A549 (cell line): ENCODE measurements around the gene HOXA10.

Experiments
- BHLHE40 ChIP-seq: IDR thresholded peaks from 2 replicates; pipeline ENCODE4 v1.6.1; 2012; ENCODE audit warnings: low read depth, low read length, inconsistent platforms
- CEBPB ChIP-seq, 2 experiments: fragments of >200 bp in 1 of 2; sonication (Bioruptor Twin) in 1 of 2; formaldehyde crosslinking in 1 of 2; IDR thresholded peaks; 2 replicates each; pipeline ENCODE4 v1.6.1; 2012 to 2016
- CHD2 ChIP-seq: fragments of 150-350 bp; IDR thresholded peaks from 2 replicates; pipeline ENCODE4 v1.6.1; 2014; ENCODE audit warnings: low read length; ENCODE audit not compliant: partially characterized antibody
- CTCF ChIP-seq: fragments of >200 bp; sonication (Bioruptor Twin); formaldehyde crosslinking; IDR thresholded peaks from 3 replicates; pipeline ENCODE4 v1.5.1; 2016
- EP300 ChIP-seq, 2 experiments: fragments of >200 bp; sonication (Bioruptor Twin); formaldehyde crosslinking; IDR thresholded peaks; 2 replicates in 1 of 2; 3 replicates in 1 of 2; pipeline ENCODE4 v1.6.1; 2016 to 2017
- KDM1A ChIP-seq: fragments of 200-600 bp; sonication (generic); IDR thresholded peaks from 2 replicates; pipeline ENCODE4 v1.6.1; 2016; ENCODE audit warnings: low read depth, mild to moderate bottlenecking
- MAX ChIP-seq: IDR thresholded peaks from 2 replicates; pipeline ENCODE4 v1.6.1; 2012
- MYC ChIP-seq: IDR thresholded peaks from 2 replicates; pipeline ENCODE4 v1.6.1; 2012; ENCODE audit warnings: mild to moderate bottlenecking, inconsistent platforms, low read length, improper control_type of control experiment, borderline replicate concordance
- POLR2A ChIP-seq: IDR thresholded peaks from 2 replicates; pipeline ENCODE4 v1.6.1; 2012; ENCODE audit warnings: mild to moderate bottlenecking, low read length
- REST ChIP-seq: fragments of 200-600 bp; sonication (generic); IDR thresholded peaks from 2 replicates; pipeline ENCODE4 v1.6.1; 2016; ENCODE audit warnings: antibody characterized with exemption, mild to moderate bottlenecking, moderate library complexity

GRCh38 chr7:27163288-27164044, 10.7 kb downstream of the HOXA10 start:
- TF ChIP-seq MAX: no peak
- TF ChIP-seq BHLHE40: no peak
- TF ChIP-seq POLR2A: no peak
- no peak for TF ChIP-seq CEBPB (IDR thresholded peaks at IDR 0.05)
- TF ChIP-seq KDM1A: no peak
- TF ChIP-seq CHD2: no peak
- no peak for TF ChIP-seq REST
- TF ChIP-seq EP300 (IDR thresholded peaks at IDR 0.05): no peak
- TF ChIP-seq CTCF: no peak
- no peak for TF ChIP-seq MYC
